ENCODE data around the gene SNPH.
"Not testable (repeated sequence)": the region's sequence is repeated elsewhere in the genome, so short reads cannot be mapped to it uniquely, and the experiment has no call there.

Gene SNPH

DNA sequence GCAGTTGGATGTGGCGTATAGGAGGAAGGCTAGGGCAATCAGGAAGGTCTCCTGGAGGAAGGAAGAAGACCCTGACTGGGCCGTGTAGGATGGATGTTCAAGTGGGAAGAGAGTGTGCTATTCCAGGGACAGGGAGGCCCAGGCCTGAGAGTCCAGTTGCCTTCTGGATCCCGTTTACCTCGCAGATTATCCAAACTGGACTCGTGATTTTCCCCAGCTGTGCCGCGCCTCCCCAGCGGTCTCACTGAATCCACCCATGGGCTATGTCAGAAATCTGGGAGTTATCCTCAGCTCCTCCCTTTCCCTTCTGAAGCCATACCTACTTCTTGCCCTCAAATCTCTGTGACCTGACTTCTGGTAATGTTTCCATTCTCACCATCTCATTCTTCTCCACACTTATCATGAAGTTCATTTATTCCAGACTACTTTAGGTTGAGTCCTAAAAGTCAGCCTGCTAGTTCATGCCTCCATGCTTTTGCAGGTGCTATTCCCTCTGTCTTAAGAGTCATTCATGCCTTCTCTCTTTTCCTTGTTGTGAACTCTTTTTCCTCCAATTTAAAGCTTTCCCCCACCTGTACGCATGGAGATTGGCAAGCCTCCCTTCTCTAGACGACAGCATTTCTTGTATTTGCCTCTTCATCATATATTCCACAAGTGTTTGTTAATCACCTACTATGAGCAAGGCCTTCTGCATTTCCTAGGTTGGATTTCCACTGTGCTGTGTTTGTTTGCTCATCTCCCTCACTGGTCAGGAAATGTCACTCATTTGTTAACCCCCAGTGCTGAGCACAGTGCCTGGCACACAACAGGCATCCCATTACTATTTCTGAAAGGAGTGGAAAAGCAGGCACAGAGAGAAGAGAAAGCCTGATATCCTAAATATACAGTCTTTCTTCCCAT lies 60.2 kb downstream of the SNPH start:
- DNase-seq, result no peak

DNA sequence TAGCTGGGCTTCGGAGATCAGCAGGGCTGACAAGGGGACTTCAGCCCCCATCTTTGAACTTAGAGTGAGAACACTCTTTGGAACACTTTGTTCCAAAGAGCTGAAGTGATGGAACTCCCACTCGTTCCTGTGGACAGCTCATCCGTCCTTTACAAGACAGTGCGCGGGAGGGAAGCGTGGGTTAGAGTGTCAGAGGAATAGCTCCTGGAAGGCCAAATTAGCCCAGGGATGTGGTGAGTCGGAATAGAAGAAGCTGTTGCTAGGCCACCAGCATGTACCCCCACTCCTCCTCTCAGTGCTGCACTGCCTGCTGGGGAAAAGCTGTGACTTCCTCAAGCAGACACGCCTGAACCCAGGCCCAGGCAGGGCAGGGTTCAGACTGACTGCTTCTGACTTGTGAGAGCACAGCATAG lies 61.2 kb downstream of the SNPH start:
- no peak for DNase-seq

DNA sequence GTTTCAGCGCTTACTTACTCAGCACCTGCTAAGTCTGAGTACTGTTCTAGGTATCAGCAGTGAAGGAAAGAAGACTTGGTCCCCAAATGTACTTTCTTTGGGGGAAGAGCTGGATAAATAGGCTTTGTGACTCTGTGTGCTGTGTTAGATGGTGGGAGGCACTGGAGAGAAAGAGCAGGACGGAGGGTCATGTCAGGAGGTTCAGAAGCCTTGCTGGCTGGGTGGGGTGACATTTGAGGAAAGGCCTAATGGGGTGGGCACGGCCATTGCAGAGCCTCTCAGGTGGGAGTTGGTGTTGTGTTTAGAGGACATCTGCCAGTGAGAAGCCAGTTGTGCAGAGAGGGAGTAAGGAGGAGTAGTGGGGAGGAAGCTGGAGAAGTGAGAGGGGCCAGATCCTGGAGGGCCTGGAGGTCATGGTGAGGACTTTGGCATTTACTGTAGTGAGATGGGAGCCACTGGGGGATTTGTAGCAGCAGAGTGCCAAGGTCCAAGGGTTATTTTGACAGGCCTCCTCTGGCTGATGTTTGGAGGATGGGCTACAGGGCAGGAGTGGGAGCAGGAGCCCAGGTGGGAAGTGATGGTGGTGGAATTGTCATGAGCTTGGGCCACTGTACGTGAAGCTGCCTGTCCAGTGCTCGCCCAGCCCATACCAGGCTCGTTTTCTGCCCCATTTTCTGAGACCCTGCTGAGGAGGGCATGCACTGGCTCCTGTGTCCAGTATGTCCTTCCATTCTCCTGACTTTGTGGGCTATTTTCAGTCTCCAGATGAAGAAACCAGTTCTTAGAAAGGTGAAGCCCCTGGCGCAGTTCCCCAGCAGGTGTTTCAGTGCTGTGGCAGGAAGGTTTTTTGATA lies 62.0 kb downstream of the SNPH start:
- no peak for DNase-seq

DNA sequence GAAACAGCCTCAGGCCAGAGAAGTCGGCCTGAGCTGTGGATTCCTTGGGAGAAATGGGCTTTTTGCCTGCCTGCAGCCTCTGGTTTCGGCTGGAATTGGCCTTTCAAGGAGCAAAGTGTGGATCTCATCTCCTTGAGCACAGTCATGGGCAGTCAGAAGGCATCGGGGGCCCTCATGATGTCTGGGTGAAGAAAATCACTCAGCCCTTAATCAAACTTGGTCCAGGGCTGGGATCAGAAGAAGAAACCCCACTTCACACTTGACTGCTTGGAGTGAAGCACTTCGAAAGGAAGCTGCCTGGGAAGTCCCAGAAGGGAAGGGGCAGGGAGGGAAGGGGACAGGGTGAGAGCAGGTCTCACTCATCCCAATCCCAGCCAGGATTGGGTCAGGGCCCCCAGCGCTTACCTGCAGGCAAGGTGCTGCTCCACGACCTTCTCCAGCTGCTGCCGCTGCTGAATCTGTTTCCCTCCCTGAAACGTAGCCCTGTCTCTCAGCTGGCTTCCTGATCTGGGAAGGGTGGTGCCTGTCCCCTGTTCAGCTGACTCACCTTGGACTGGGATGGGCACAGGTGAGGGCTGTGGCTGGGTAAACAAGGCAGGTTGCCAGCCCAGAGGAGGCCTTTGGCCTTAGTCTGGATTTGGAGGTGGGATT lies 62.7 kb downstream of the SNPH start, which contains the start of gene SDCBP2:
Gene SDCBP2 (minus strand): TSS at position 460 of the 651 bp plus-strand sequence. CDS start 8,723 bp downstream, outside the sequence.
- DNase-seq, result no peak

DNA sequence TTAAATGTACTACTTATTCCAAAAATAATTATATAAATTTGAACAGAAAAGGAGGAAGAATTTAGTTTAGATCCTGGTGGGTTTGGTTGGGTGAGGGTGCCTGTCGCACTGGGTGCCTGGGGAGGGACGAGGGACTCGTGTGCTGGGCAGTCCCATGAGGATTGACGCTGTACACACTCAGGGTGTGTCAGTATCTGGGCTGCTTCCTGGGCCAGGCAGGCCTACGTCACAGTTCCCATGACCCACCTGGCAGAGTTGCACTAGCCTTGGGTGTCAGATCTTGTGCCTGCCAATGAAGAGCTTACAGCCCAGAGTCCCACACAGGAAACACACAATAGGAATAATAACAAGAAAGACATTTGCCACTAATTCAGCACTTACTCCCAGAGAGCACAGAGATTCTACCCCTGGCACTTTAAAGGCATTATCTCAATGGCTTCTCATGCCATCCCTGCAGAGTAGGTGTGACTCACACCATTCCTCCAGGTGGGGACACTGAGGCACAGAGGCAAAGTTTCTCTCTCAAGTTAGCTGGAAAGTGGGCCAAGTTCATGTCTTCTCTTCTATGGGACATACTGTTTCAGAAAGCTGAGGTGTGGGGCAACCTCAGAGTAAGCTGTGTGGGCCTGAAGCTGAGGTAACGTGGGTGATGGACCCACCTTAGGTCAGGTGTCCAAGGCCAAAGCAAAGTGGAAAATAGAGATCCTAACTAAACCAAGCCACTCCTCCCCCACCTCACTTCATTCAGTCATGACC lies 64.2 kb downstream of the SNPH start:
- no peak for DNase-seq

DNA sequence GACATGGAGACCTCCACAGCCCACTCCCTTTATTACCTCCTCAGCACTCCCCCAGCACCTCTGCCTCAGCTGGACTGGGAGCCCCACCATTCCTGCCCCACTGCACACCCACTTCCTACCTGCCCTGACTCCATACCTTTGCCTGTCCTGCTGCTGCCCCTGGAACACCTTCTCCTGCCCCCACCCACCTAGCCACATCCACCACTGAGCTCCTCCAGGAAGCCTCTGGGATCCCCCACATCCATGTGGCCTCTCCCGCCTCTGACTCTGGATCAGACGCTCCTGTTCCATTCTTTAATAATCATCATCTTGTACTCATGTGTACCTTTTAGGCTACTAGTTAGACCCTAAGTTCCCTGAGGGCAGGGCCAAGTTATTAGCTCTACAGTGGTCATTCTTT lies 65.0 kb downstream of the SNPH start:
- no peak for DNase-seq

DNA sequence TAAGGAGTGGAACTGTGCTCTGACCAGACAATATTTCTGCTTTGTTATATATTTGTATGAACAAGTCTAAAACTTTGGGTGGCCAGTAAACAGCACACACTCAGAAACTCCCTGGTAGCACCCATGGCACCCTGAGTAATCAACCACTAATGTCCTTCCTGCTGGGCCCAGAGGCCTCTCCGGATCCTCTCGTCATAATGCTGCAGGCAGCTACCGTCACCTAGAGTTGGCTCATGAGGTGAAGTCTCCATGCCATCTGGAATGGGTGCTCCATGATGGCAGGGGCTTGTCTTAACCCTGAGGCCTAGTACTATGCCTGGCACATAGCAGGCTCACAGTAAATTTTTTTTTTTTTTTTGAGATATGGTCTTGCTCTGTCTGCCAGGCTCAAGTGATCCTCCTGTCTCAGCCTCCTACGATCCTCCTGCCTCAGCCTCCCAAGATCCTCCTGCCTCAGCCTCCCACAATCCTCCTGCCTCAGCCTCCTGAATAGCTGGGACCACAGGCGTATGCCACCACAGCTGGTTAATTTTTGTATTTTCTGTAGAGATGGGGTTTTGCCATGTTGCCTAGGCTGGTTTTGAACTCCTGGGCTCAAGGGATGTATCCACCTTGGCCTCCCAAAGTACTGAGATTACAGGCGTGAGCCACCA lies 65.8 kb downstream of the SNPH start:
- DNase-seq, result no peak

DNA sequence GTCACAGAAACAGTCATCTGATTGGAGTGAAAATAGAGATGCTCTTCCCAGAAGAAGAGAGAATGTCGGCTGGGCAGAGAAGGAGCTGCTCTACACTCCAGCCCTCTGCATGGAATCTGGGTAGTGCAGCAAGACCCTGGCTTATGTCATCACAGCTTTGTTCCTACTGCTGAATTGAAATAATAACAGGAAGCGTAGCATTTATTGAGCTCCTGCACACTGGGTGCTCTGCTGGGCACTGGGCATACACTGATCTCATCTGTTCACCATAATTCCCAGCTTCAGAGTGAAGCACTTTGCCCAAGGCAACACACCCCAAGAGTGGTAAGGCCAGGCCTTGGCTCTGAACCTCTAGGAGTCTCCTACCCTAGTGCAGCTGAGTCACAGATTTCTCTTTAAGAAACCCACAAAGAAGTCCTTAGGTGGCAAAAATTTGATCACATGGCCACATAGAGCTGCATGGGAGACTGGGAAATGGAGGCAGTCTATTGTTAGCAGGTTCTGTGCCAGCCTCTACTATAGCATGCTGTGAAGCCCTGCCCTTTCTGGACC lies 66.7 kb downstream of the SNPH start:
- DNase-seq, result no peak

DNA sequence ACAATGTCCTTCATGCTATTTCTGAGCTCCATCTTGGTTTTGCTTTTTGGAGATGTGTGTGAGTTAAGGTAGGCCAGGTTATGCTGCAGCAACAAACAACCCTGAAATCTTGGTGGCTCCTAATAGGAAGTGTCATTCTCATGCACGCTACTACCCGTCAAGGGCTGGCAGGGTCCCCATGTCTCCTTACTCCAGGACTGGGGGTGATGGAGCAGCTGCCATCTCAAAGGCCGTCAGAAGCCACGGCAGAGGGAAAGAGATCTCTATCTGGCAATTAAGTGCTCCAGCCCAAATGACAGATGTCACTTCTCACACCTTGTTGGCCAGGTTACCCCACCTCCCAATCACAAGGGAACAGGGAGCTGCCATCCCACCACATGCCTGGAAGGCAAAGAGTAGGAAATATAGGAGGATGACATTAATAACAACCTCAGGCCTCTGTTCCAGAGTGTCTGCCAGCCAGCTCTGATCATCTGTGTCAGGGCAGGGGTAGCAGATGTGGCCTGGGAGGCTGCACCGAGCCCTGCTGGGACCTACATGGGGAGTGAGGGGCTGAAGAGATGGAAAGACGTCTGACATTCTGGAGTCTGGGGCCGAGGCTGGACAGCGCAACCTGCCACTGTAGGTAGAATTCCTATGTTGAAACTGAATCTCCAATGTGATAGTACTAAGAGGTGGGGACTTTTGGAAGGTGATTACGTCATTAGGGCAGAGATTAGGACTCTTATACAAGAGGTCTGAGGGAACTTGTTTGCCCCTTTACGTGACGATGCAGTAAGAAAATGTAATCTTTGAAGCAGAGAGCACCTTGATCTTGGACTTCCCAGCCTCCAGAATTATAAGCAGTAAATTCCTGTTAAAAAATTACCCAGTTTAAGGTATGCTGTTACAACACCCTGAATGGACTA lies 67.6 kb downstream of the SNPH start:
- DNase-seq, result no peak

DNA sequence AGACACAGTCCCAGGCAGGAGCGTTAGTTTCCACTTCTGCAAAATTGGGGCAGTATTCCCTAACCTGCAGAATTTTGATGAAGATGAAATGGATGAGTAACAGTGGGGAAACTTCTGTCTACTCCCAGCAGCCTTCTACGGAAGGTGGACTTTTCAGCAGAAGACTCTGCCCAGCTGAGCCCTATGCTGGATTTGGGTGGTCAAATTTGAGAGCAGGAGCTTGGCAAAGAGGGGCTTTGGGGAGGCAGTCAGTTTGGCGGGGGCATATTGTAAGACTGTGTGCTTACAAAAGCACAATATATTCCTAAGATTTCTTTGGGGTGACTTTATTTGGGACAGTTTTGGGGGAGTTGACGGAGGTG lies 68.3 kb downstream of the SNPH start:
- DNase-seq, result no peak

DNA sequence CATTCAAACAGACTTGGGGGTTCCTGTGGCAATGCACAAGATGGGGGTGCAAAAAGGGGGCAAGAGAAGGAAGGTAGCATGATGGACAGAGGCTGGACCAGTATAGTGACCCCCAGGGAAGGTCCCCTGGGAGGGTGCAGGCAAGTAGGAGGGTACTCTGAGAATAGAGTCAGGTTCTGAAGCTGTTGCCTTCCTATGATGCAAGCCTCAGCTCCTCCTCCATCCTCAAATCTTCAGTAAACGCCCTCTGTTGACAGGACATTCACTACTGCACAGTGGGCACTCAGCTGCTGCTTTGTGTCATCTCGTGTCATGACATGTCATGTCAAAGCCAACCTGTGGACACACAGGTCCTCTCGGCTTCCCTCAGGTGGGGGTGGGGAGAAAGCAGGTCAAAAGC lies 68.7 kb downstream of the SNPH start:
- no peak for DNase-seq

DNA sequence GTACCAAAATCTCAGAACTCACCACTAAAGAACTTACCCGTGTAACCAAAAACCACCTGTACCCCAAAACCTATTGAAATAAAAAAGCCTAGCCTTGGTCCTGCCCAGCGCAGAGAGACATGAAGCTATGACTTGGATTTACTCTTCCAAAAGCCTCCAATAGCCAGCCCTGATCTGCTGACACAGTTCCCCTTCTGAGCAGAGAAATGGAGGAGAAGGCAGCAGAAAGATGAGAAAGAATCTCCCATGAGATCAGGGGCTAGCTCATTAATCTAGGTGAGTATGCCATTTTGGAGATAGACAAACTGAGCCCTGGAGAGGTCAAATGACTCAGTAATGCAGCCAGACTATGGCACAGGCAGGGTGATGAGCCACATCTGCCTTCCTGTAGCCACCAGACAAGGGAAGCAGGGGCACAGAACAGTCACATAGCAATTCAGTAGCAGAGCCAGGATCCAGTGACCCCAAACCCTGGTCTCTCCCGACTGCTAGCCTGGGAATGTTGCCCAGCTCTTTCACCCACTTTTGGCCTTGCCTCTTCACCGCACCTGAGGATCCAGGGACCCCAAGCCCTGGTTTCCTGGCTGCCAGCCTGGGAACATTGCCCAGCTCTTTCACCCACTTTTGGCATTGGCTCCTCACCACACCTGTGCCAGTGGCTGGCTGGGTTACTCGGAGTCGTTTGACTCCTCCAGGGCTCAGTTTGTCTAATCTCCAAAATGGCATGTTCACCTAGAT lies 70.0 kb downstream of the SNPH start:
- DNase-seq, result no peak

DNA sequence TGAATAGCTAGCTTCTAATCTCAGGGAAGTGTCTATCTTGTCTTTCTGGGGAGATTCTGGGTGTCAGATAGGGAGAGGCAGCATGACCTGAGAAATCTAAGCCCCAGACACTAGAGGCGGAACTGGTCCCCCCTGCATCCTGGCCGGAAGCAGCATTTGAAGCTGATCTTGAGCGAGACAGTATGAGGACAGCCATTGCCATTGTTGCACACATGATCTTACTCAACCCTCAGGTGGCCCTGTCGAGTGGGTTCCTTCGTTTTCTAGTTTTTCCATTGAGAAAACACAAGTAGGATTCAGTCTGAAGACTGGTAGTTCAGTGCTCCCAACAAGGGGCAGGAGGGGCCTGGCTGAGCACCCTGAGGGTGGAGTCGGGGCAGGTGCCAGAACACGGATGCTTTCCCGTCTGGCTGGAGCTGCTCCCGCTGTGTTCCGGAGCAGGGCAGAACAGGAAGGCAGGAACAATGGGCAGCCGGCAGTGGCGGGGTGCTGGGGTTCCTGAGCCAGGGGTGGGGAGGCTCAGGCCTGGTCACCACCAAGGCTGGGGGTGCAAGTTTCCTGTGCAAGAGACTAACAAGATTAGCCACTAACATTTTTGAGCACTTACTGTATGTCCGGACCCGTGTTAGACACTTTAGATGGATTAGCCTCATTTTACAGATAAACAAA lies 70.7 kb downstream of the SNPH start:
- DNase-seq, result no peak

DNA sequence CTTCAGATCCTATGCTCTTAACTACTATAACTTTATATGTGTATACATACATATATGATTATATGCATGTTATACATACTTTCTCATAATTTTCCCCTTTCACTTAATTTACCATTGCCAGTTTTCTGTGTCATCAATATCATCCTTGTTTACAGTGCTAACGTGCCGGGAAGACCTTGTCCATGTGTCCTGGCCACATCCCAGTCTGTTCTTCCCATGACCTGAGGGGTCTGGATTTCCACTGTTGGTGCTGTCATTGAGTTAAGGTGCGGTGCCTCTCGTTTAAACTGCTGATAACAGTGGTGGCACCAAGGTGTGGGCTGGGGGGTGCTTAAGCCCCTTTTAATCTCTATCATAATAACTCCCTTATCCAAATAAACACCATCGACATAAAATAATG lies 71.3 kb downstream of the SNPH start:
- no peak for DNase-seq

DNA sequence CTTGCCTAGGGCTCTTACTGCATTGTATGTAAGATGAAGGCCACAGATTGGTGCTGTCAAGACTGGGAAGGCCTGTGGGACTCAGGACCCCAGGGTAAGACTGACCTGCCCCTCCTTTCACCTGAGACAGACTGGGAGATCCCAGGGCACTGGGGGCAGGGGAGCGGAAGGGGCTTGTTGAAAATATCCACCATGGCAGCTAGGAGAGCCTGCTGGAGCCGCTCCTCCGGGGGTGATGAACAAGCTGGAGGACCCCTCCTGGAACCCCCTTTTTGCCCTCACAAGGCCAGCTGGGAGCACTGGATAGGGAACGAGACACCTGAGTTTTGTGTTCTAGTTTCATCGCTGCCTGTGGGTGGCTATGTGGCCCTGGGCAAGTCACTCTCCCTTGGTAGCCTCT lies 72.0 kb downstream of the SNPH start:
- DNase-seq, result no peak

DNA sequence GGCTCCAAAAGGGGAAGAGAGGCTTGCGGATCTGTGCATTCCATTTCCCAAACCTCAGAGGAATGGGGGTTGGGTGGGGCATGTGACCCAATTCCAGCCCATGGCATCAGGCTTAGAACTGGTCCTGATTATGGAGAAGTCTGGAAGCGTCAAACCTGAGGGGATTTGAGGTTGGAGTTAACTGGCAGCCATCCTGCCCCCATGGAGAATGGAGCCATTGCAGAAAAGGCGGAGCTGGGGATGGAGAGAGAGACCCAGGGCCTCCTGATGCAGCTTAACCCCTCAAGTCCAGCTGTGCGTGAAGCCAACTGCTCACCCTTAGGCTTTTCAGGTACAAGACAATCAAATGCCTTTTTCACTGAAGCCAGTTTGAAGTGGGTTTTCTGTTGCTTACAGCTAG lies 72.7 kb downstream of the SNPH start:
- no peak for DNase-seq

DNA sequence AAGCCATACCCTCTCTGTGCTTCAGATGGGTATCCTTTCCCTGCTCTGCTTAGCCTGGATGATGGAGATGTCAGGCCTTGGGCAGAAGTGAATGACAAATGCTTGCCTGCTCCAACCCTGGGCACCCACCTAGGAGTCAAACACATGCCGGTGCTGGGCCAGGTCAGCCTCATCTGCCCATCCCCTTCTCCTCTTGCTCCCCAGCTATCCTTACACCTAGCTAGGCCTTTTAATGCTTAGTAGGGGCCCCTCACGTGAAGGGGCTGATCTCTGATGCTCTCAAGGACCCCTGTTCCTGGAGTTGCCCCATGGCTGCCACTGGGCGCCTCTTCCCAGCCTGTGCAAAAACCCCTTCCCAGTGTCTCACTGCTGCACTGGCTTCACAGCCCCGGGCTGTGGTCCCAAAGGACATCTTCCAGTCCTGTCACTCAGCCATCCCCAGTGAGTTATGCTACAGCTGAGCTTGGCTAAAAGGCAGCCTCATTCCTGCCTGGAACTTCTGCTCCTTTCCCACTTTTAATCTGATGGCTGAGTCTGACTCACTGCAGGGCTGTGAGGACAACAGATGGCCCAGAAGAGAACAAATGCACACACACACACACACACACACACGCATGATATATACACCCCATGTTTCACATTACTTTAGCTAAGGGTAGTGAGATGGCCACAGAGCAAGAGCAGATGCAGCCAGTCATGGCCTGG lies 75.6 kb downstream of the SNPH start:
- peak; percentile 32 for DNase-seq

DNA sequence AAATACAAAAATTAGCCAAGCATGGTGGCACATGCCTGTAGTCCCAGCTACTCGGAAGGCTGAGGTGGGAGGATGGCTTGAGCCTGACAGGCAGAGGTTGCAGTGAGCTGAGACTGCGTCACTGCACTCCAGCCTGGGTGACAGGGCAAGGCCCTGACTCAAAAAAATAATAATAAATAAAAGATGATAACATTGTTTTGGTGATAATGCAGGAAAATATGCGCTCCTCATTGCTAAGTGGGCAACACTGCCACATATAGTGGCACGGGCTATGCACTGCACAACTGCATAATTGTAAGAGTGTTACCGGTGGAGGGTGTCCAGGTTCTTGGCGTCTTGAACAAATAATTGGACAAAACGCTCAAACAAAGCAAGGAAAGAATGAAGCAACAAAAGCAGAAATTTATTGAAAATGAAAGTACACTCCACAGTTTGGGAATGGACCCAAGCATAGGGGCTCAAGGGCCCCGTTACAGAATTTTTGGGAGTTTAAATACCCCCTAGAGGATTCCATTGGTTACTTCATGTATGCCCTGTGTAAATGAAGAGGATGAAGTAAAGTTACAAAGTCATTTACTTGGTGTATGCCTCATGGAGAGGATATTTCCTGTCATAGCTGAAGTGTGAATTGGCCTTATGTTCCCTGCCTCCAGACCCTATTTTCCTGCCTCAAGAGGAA lies 77.5 kb downstream of the SNPH start:
- not testable (repeated sequence) for DNase-seq

All from DMS 273 treated with DMSO at 0.1 percent for 48 hours (cell line).